ENCODE measurements around the gene CDC34. TPM values are rescaled to one million over a fixed set of nuclear protein-coding genes. Genes with fewer than 3 reads are reported as not detected.

Gene CDC34
- total and polyA plus RNA-seq, 9 of the 15 experiments (the other 6 are each of a cell fraction or from before 2014, with no cell fraction given) = 0.80 to 203 (median 65.5) TPM

DNA sequence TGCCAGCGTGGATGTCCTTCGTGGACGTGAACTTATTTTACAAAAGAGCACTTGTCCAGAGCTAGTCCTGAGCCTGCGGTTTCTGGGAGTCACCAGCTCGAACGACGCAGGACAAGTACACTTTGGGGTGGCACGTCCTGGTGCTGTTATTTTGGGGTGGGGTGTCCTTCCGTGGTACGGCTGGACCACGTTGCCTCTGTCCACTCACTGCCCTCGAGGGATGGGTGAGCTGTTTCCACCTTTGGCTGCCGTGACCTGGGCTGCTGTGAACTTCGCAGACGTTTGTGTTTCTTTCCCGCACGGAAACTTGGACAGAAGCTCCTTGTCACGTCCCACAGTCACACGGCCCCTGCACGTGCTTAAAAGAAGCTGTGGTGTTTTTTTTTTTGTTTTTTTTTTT lies 23.3 kb downstream of the CDC34 start:
- Histone ChIP-seq H3K4me1 (replicated peaks in 1 of 2; ENCODE audit: control insufficient read depth in 2 of 2, insufficient read depth in 2 of 2, low read length in 2 of 2) (peaks cover 24 to 79% of the 10 kb centered on the region in 2 experiments; a peak in 4 of 5 replicates), H3K4me2 (ENCODE audit: insufficient read depth, low read length) (no peak overlapping the region), H3K36me3 (ENCODE audit: control insufficient read depth, insufficient read depth, low read length) (no peaks in the 10 kb centered on the region), H3K27ac (ENCODE audit: extremely low read depth, low read depth, low read length) (no peak overlapping the region; the same call in 2 of the 3 replicates), H3K9me1 (ENCODE audit: control insufficient read depth, insufficient read depth, low read length) (no peaks in the 10 kb centered on the region), H2AFZ (ENCODE audit: low read depth, low read length) (no peak overlapping the region), H3K9me3 (replicated peaks; ENCODE audit: control insufficient read depth, insufficient read depth, low read depth, low read length) (no peaks in the 10 kb centered on the region; the same call in 1 of the 2 replicates), H4K20me1 (replicated peaks; ENCODE audit: control insufficient read depth, insufficient read depth, low read length) (no peaks in the 10 kb centered on the region), H3K79me2 (ENCODE audit: control insufficient read depth, insufficient read depth, low read length) (no peaks in the 10 kb centered on the region), H3K27me3 (ENCODE audit: control insufficient read depth in 2 of 2, insufficient read depth in 2 of 2, low read length in 2 of 2) (no peaks in the 10 kb centered on the region), H3K9ac (ENCODE audit: insufficient read depth in 1 of 2, low read depth in 2 of 2, low read length in 2 of 2) (peak overlapping the region in 1 of 2 experiments; percentile 3; a peak in 2 of 4 replicates), H3K4me3 (no peak overlapping the region)
- FAIRE-seq (peak; percentile 66), DNase-seq (ENCODE audit: extremely low read depth in 1 of 4, low spot score in 3 of 4) (no peak), ATAC-seq (no peak)
- no TSS peak for BruUV-seq (replicated peaks)
- WGBS (ENCODE audit: insufficient coverage, low coverage, missing lambda C conversion rate) = 91% methylated on average over 17 of the region's 20 CpGs
- ChIA-PET CTCF (ENCODE audit: low intra/inter-chr PET ratio) (no interaction called here), POLR2A (interaction anchor here (0.6 to 2.5 kb wide), 6 partner anchors 11 to 756 kb away, joined by 3 to 20 read pairs (median 4); partner anchors contain the start of gene CDC34)
- intact Hi-C loops (cut with micrococcal nuclease) = no loop called here
- in situ Hi-C loops (cut with MboI) = no loop called here
- TF ChIP-seq MAX (CRISPR knock-in tag; IDR thresholded peaks at IDR 0.05) (0 out of 2 replicates have a peak, but pooled peaks have one; percentile 10), HOXB6 (CRISPR knock-in tag; IDR thresholded peaks at IDR 0.05; ENCODE audit: borderline replicate concordance) (no peak), ZNF639 (CRISPR knock-in tag; conservative IDR thresholded peaks at IDR 0.05 in 1 of 2, IDR thresholded peaks at IDR 0.05 in 1 of 2) (no peak), BMI1 (IDR thresholded peaks at IDR 0.05; ENCODE audit: low read length) (no peak), SMAD2 (IDR thresholded peaks at IDR 0.05; ENCODE audit: low read depth, low read length) (no peak)
- TF ChIP-seq, protein P1, sequence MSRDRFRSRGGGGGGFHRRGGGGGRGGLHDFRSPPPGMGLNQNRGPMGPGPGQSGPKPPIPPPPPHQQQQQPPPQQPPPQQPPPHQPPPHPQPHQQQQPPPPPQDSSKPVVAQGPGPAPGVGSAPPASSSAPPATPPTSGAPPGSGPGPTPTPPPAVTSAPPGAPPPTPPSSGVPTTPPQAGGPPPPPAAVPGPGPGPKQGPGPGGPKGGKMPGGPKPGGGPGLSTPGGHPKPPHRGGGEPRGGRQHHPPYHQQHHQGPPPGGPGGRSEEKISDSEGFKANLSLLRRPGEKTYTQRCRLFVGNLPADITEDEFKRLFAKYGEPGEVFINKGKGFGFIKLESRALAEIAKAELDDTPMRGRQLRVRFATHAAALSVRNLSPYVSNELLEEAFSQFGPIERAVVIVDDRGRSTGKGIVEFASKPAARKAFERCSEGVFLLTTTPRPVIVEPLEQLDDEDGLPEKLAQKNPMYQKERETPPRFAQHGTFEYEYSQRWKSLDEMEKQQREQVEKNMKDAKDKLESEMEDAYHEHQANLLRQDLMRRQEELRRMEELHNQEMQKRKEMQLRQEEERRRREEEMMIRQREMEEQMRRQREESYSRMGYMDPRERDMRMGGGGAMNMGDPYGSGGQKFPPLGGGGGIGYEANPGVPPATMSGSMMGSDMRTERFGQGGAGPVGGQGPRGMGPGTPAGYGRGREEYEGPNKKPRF (IDR thresholded peaks at IDR 0.05; ENCODE audit: low read depth, low read length) = no peak

Data from K562 (cell line).